HEK293 (cell line): Measurements from ENCODE around the gene GSTM1.

Source experiments
- CTCF ChIA-PET: fragments of 350-600 bp; formaldehyde crosslinking; extraction: SDS; loops from one replicate; lab custom pipeline; 2021; ENCODE audit warnings: antibody characterized with exemption; lab: Yijun Ruan, JAX
- POLR2A ChIA-PET: fragments of 300-600 bp; formaldehyde crosslinking; extraction: SDS; loops from one replicate; lab custom pipeline; 2020; ENCODE audit warnings: antibody characterized with exemption, inconsistent platforms; lab: Yijun Ruan, JAX
- H3K27ac ChIP-seq: fragments of 200-500 bp; sonication (Bioruptor generic); 2 replicates; pipeline ENCODE4 v1.5.1; 2014; ENCODE audit warnings: low read depth, low read length, control low read depth, inconsistent platforms; ENCODE audit errors: extremely low read depth
- H3K36me3 ChIP-seq, 2 experiments: fragments of 200-500 bp in 1 of 2; sonication (Bioruptor generic) in 1 of 2; 1 replicate in 1 of 2; 2 replicates in 1 of 2; pipeline ENCODE4 v1.5.1; 2014 to 2017; ENCODE audit warnings: inconsistent platforms in 2 of 2, low read length in 2 of 2; ENCODE audit not compliant: control insufficient read depth in 2 of 2, insufficient read depth in 1 of 2
- H3K4me1 ChIP-seq: fragments of 200-500 bp; sonication (Bioruptor generic); 2 replicates; pipeline ENCODE4 v1.5.1; 2014; ENCODE audit warnings: mild to moderate bottlenecking, low read length, inconsistent platforms; ENCODE audit not compliant: control insufficient read depth, insufficient read depth
- H3K4me3 ChIP-seq: 2 replicates; pipeline ENCODE4 v1.5.1; 2011; ENCODE audit warnings: low read depth, mild to moderate bottlenecking, control low read depth, low read length, moderate library complexity
- H3K9me3 ChIP-seq: fragments of 200-500 bp; sonication (Bioruptor generic); 2 replicates; pipeline ENCODE4 v1.5.1; 2014; ENCODE audit warnings: low read depth, low read length, inconsistent platforms; ENCODE audit not compliant: control insufficient read depth, insufficient read depth
- ELK4 ChIP-seq: IDR thresholded peaks from 2 replicates; pipeline ENCODE4 v1.6.1; 2011; ENCODE audit warnings: mild to moderate bottlenecking, low read depth, low read length, borderline replicate concordance
- GLIS2 ChIP-seq: fragments of 450-650 bp; formaldehyde crosslinking; IDR thresholded peaks from 2 replicates; pipeline ENCODE4 v1.5.1; 2016; ENCODE audit warnings: missing biosample characterization, missing genetic modification characterization
- HIC1 ChIP-seq: fragments of 450-650 bp; formaldehyde crosslinking; IDR thresholded peaks from 2 replicates; pipeline ENCODE4 v1.5.1; 2016; ENCODE audit warnings: missing biosample characterization, missing genetic modification characterization
- HOXC10 ChIP-seq: sonication (generic); formaldehyde crosslinking; IDR thresholded peaks from 2 replicates; pipeline ENCODE4 v1.8.1; 2023; ENCODE audit warnings: mild to moderate bottlenecking, missing genetic modification reagents
- HOXD13 ChIP-seq: sonication (generic); formaldehyde crosslinking; IDR thresholded peaks from 2 replicates; pipeline ENCODE4 v1.8.0; 2022; ENCODE audit warnings: missing genetic modification reagents, borderline replicate concordance
- MZF1 ChIP-seq: fragments of 450-650 bp; formaldehyde crosslinking; IDR thresholded peaks from 2 replicates; pipeline ENCODE4 v1.5.1; 2017; ENCODE audit warnings: missing biosample characterization, missing genetic modification characterization, borderline replicate concordance
- REPIN1 ChIP-seq: fragments of 450-650 bp; formaldehyde crosslinking; IDR thresholded peaks from 2 replicates; pipeline ENCODE4 v1.5.1; 2017; ENCODE audit warnings: missing biosample characterization, missing genetic modification characterization, low read depth
- ZIC2 ChIP-seq: fragments of 450-650 bp; formaldehyde crosslinking; IDR thresholded peaks from 2 replicates; pipeline ENCODE4 v1.5.1; 2016; ENCODE audit warnings: missing biosample characterization, missing genetic modification characterization
- ZNF121 ChIP-seq: fragments of 450-650 bp; formaldehyde crosslinking; IDR thresholded peaks from 2 replicates; pipeline ENCODE4 v1.5.1; 2016; ENCODE audit warnings: missing biosample characterization, missing genetic modification characterization
- ZNF140 ChIP-seq: fragments of 450-650 bp; formaldehyde crosslinking; IDR thresholded peaks from 2 replicates; pipeline ENCODE4 v1.5.1; 2016; ENCODE audit warnings: missing biosample characterization, missing genetic modification characterization
- ZNF324 ChIP-seq: fragments of 450-650 bp; formaldehyde crosslinking; IDR thresholded peaks from 2 replicates; pipeline ENCODE4 v1.5.1; 2016; ENCODE audit warnings: missing biosample characterization, missing genetic modification characterization
- ZNF350 ChIP-seq: fragments of 450-650 bp; formaldehyde crosslinking; IDR thresholded peaks from 2 replicates; pipeline ENCODE4 v1.5.0; 2017; ENCODE audit warnings: missing biosample characterization, mild to moderate bottlenecking, missing genetic modification characterization
- ZNF37A ChIP-seq: fragments of 450-650 bp; IDR thresholded peaks from 2 replicates; pipeline ENCODE4 v1.5.1; 2018; ENCODE audit warnings: missing biosample characterization, missing genetic modification characterization
- ZNF518A ChIP-seq: fragments of 450-650 bp; formaldehyde crosslinking; conservative IDR thresholded peaks from 2 replicates; pipeline ENCODE4 v1.5.1; 2016; ENCODE audit warnings: low read depth, missing biosample characterization, missing genetic modification characterization
- ZNF548 ChIP-seq: fragments of 450-650 bp; formaldehyde crosslinking; IDR thresholded peaks from 2 replicates; pipeline ENCODE4 v1.5.1; 2016; ENCODE audit warnings: missing biosample characterization, missing genetic modification characterization
- ZNF596 ChIP-seq: fragments of 450-650 bp; IDR thresholded peaks from 2 replicates; pipeline ENCODE4 v1.5.0; 2018; ENCODE audit warnings: missing biosample characterization, mild to moderate bottlenecking, missing genetic modification characterization, moderate library complexity
- ZNF658 ChIP-seq: fragments of 450-650 bp; formaldehyde crosslinking; IDR thresholded peaks from 2 replicates; pipeline ENCODE4; 2016; ENCODE audit warnings: missing biosample characterization, missing genetic modification characterization
- ZNF701 ChIP-seq: fragments of 450-650 bp; formaldehyde crosslinking; IDR thresholded peaks from 2 replicates; pipeline ENCODE4 v1.5.1; 2016; ENCODE audit warnings: missing biosample characterization, missing genetic modification characterization
- ZNF707 ChIP-seq: fragments of 450-650 bp; formaldehyde crosslinking; IDR thresholded peaks from 2 replicates; pipeline ENCODE4 v1.5.1; 2016; ENCODE audit warnings: missing biosample characterization, missing genetic modification characterization
- TF ChIP-seq, protein P1 (sequence below): fragments of 450-650 bp; formaldehyde crosslinking; optimal IDR thresholded peaks from 2 replicates; pipeline ENCODE3; 2016; ENCODE audit warnings: missing biosample characterization, mild to moderate bottlenecking, missing genetic modification characterization

Gene GSTM1

GRCh38 chr1:109639063-109639840 lies 48.4 kb upstream of the GSTM1 start:
- H3K4me1 ChIP-seq, result no peaks in the 10 kb centered on the region
- CTCF ChIA-PET, result interaction anchor here (0.6 to 11.3 kb wide), 38 partner anchors 10 to 412 kb away, joined by 3 to 345 read pairs (median 6); partner anchors contain the start of genes AHCYL1, GNAI3, GPR61 and GSTM2
- no peak overlapping the region for H3K4me3 ChIP-seq
- no peak for TF ChIP-seq REPIN1 (tag by site-specific recombination)
- TF ChIP-seq, all 188 proteins: peak for 0
- Histone ChIP-seq H3K9me3 (no peaks in the 10 kb centered on the region), H3K27ac (no peak overlapping the region), H3K36me3 (no peaks in the 10 kb centered on the region)
- POLR2A ChIA-PET, result interaction anchor here (0.6 to 2.9 kb wide), 4 partner anchors 90 to 346 kb away, joined by 6 to 44 read pairs (median 8); partner anchors contain the start of genes AHCYL1 and GNAI3

DNA sequence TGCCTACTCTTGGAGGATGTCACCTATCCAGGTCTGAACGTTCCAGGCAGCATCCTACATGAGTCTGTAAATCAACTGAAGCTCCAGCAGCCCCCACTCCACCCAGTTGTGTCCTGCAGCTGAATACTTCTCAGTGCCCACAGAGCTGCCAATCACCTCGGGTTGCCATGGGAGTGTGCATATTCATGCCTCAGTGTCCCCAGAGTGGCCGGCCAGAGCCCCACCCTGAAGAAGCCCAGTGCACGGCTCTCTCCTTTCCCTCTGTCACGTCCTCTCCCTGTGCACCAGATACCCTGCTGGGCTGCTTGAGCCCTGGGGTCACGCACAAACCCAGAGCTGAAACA lies 47.8 kb upstream of the GSTM1 start:
- H3K9me3 ChIP-seq, result no peaks in the 10 kb centered on the region
- POLR2A ChIA-PET, result interaction anchor here (0.6 to 2.9 kb wide), 4 partner anchors 91 to 345 kb away, joined by 6 to 44 read pairs (median 8); partner anchors contain the start of genes AHCYL1 and GNAI3
- no peak overlapping the region for H3K4me3 ChIP-seq
- H3K27ac ChIP-seq, result no peak overlapping the region
- no peaks in the 10 kb centered on the region for H3K36me3 ChIP-seq
- no peak for TF ChIP-seq ZNF707 (tag by site-specific recombination)
- no peak for TF ChIP-seq ZNF324 (tag by site-specific recombination)
- no peak for TF ChIP-seq ZNF548 (tag by site-specific recombination)
- no peak for TF ChIP-seq GLIS2 (tag by site-specific recombination)
- TF ChIP-seq ZIC2 (tag by site-specific recombination), result peak; percentile 16; the same call in 1 of the 2 replicates
- CTCF ChIA-PET, result interaction anchor here (0.5 to 11.3 kb wide), 60 partner anchors 10 to 682 kb away, joined by 3 to 345 read pairs (median 4); partner anchors contain the start of genes AHCYL1, AMPD2, CYB561D1 and GNAI3
- H3K4me1 ChIP-seq, result no peaks in the 10 kb centered on the region

DNA sequence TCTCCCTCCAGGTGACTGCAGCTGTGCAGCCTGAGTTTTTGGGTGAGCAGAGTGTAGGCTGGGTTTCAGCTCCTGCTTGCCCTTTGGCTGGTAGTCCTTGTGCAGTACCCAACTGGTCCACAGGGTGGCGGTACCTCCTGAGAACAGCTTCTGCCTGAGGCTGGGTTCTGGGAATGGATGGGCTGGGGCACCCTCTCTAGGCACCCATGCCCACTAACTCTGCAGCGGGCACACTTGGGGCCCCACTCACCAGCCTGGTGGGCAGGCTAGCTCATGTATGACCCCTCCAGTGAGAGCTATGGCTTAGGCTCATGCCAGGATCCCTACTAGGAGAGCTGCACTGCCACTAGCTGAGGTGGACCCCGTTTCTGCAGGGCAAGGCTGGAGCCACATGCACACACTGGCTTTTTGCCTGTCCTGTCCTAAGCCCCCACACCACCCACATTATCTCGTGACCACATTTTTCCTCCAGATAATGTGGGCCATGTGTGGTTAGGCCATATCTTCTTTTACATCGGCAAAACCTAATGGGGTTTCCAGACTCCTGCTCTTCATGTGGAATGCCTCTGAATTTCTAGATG lies 47.2 kb upstream of the GSTM1 start:
- H3K27ac ChIP-seq, result no peak overlapping the region
- no peaks in the 10 kb centered on the region for H3K36me3 ChIP-seq
- ChIA-PET CTCF (interaction anchor here (0.5 to 11.3 kb wide), 63 partner anchors 11 to 682 kb away, joined by 3 to 345 read pairs (median 4); partner anchors contain the start of genes AHCYL1, AMPD2, CYB561D1 and GNAI3), POLR2A (interaction anchor here (1.5 to 2.9 kb wide), 4 partner anchors 91 to 344 kb away, joined by 4 to 44 read pairs (median 8); partner anchors contain the start of genes AHCYL1 and GNAI3)
- H3K4me3 ChIP-seq, result no peak overlapping the region
- H3K9me3 ChIP-seq, result no peaks in the 10 kb centered on the region
- no peaks in the 10 kb centered on the region for H3K4me1 ChIP-seq
- TF ChIP-seq ZNF596 (tag by site-specific recombination) (no peak), HOXC10 (CRISPR knock-in tag) (no peak), ZNF121 (tag by site-specific recombination) (no peak), ZNF701 (no peak), MZF1 (no peak), ZNF658 (tag by site-specific recombination) (no peak), HOXD13 (CRISPR knock-in tag) (no peak), ZNF518A (tag by site-specific recombination) (no peak), ZNF140 (no peak), ZNF350 (tag by site-specific recombination) (no peak), HIC1 (tag by site-specific recombination) (peak; percentile 80), ELK4 (no peak), ZNF37A (tag by site-specific recombination) (no peak)
- TF ChIP-seq, protein P1, sequence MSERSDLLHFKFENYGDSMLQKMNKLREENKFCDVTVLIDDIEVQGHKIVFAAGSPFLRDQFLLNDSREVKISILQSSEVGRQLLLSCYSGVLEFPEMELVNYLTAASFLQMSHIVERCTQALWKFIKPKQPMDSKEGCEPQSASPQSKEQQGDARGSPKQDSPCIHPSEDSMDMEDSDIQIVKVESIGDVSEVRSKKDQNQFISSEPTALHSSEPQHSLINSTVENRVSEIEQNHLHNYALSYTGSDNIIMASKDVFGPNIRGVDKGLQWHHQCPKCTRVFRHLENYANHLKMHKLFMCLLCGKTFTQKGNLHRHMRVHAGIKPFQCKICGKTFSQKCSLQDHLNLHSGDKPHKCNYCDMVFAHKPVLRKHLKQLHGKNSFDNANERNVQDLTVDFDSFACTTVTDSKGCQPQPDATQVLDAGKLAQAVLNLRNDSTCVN (tag by site-specific recombination), result no peak
